Neutrophil (primary cell): ENCODE results near the gene GASK1A.

Experiments used
- H3K27ac ChIP-seq: fragments of 200-600 bp; sonication (generic); 2 replicates; pipeline ENCODE4 v1.5.1; 2016; ENCODE audit warnings: mild to moderate bottlenecking, moderate library complexity
- H3K27me3 ChIP-seq: fragments of 200-600 bp; sonication (generic); 2 replicates; pipeline ENCODE4 v1.6.0; 2016; ENCODE audit warnings: mild to moderate bottlenecking
- H3K36me3 ChIP-seq: fragments of 200-600 bp; sonication (generic); 2 replicates; pipeline ENCODE4 v1.5.1; 2017
- H3K4me1 ChIP-seq, 2 experiments: fragments of 200-600 bp in 1 of 2; sonication (generic) in 1 of 2; 1 replicate in 1 of 2; 2 replicates in 1 of 2; pipeline versions ENCODE4 v1.5.1 to v1.6.1; 2013 to 2016; ENCODE audit warnings: low read depth in 1 of 2, low read length in 1 of 2, mild to moderate bottlenecking in 1 of 2, moderate library complexity in 1 of 2; ENCODE audit not compliant: control insufficient read depth in 1 of 2, insufficient read depth in 1 of 2
- H3K4me3 ChIP-seq, 2 experiments: fragments of 200-600 bp in 1 of 2; sonication (generic) in 1 of 2; 1 replicate in 1 of 2; 2 replicates in 1 of 2; pipeline ENCODE4 v1.5.1; 2013 to 2016; ENCODE audit warnings: low read depth in 1 of 2, low read length in 1 of 2, mild to moderate bottlenecking in 1 of 2, moderate library complexity in 1 of 2
- H3K9me3 ChIP-seq: fragments of 200-600 bp; sonication (generic); 2 replicates; pipeline ENCODE4 v1.5.1; 2016
- TF ChIP-seq, protein P1 (sequence below): fragments of 200-600 bp; sonication (generic); IDR thresholded peaks from 2 replicates; pipeline ENCODE4 v1.5.1; 2016; ENCODE audit warnings: antibody characterized with exemption

The GASK1A gene

GRCh38 chr3:43017593-43018195 is 38.6 kb downstream of the GASK1A start:
- Histone ChIP-seq H3K27ac (peak overlapping the region; percentile 69), H3K4me3 (no peak overlapping the region), H3K9me3 (peaks cover 29% of the 10 kb centered on the region), H3K27me3 (no peaks in the 10 kb centered on the region), H3K36me3 (no peaks in the 10 kb centered on the region), H3K4me1 (no peaks in the 10 kb centered on the region)
- TF ChIP-seq, protein P1, sequence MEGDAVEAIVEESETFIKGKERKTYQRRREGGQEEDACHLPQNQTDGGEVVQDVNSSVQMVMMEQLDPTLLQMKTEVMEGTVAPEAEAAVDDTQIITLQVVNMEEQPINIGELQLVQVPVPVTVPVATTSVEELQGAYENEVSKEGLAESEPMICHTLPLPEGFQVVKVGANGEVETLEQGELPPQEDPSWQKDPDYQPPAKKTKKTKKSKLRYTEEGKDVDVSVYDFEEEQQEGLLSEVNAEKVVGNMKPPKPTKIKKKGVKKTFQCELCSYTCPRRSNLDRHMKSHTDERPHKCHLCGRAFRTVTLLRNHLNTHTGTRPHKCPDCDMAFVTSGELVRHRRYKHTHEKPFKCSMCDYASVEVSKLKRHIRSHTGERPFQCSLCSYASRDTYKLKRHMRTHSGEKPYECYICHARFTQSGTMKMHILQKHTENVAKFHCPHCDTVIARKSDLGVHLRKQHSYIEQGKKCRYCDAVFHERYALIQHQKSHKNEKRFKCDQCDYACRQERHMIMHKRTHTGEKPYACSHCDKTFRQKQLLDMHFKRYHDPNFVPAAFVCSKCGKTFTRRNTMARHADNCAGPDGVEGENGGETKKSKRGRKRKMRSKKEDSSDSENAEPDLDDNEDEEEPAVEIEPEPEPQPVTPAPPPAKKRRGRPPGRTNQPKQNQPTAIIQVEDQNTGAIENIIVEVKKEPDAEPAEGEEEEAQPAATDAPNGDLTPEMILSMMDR, result no peak

DNA sequence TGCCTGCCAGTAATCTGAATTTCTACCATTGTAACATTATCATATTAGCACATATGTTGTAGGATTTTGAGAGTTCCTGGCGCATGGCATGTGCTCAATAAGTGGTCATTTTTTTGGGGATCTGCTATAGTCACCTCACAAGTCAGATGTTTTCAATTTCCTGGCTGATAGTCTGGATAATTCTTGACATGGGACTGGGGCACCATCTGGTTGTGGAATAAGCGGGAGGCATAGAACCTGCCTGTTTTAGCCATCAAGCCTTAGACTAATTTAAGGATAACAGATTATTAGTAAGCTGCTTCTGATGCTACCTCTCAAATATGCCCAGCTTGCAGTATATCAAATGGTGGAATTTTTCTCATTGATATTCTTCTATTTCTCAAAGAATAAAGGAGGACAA is 39.1 kb downstream of the GASK1A start:
- Histone ChIP-seq H3K36me3 (no peaks in the 10 kb centered on the region), H3K27me3 (no peaks in the 10 kb centered on the region), H3K9me3 (peaks cover 24% of the 10 kb centered on the region), H3K4me3 (no peak overlapping the region), H3K4me1 (no peaks in the 10 kb centered on the region), H3K27ac (no peak overlapping the region)
- TF ChIP-seq, protein P1, result no peak

DNA sequence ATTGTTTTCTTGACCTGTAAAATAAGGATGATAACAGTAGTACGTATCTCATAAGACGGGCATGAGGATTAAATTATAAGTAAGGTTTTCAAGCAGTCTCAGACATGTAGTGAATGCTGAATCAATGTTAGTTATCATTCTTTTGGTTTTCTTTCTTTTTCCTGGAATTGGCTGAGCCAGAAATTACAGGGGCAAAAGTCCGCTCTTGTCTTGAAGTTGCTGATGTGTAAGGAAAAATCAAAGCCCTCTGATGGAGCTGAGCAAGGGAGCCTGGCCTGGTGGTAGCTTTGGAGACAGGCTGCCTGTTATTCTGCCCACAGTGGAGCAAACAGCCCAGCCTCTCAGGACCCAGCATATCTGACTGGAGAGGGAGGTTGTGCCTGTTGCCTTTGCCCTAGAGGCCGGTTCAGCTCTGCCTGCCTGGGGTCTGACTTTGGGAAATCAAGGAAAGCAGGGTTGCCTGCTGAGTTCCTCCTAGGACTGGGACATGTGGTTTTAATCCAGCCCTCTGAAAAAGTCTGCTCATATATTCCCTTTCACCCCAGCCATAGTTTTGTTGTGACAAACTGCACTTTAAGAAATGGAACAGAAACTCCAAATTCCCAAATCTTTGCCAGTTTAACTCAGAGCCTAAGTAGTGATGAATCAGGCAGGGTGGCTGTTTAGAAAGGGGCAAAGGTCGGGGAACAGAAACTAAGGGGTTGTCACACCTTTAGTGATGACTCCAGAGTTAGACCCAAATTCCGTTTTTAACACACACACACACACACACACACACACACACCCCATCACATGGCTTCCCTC is 40.1 kb downstream of the GASK1A start:
- H3K27me3 ChIP-seq, result no peaks in the 10 kb centered on the region
- H3K9me3 ChIP-seq, result peaks cover 22% of the 10 kb centered on the region
- H3K36me3 ChIP-seq, result no peaks in the 10 kb centered on the region
- TF ChIP-seq, protein P1, result no peak
- H3K4me1 ChIP-seq, result no peaks in the 10 kb centered on the region
- no peak overlapping the region for H3K27ac ChIP-seq
- H3K4me3 ChIP-seq, result no peak overlapping the region

DNA sequence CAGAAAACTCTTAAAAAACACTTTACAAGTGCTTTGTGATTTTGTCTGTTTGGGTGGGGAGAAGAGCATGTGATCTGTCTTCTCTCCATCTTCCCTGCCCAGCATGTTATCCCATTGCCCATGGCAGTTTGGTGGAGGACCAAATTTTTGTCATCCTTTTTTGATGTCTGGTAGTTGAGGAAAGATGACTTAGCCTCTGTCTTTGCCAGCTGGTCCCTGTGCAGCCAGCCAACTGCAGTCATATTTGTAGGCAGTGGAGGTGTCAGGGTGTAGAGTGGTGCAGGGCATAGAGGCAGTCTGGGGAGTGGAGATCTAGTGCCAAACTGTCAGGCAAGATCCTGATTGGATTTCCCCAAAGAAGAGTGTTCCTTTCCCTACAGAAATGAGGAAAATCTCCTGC is 40.7 kb downstream of the GASK1A start:
- H3K4me3 ChIP-seq, result no peak overlapping the region
- TF ChIP-seq, protein P1, result no peak
- H3K4me1 ChIP-seq, result no peaks in the 10 kb centered on the region
- H3K36me3 ChIP-seq, result no peaks in the 10 kb centered on the region
- no peaks in the 10 kb centered on the region for H3K27me3 ChIP-seq
- H3K9me3 ChIP-seq, result peaks cover 19% of the 10 kb centered on the region
- H3K27ac ChIP-seq, result no peak overlapping the region

- Histone ChIP-seq H3K27me3 (no peaks in the 10 kb centered on the region), H3K9me3 (peaks cover 9% of the 10 kb centered on the region), H3K27ac (no peak overlapping the region), H3K36me3 (no peaks in the 10 kb centered on the region), H3K4me3 (no peak overlapping the region), H3K4me1 (no peaks in the 10 kb centered on the region)
- TF ChIP-seq, protein P1, result no peak
Observed at GRCh38 chr3:43021186-43021585, 42.1 kb downstream of the GASK1A start.
